IMR-90 (cell line): Measurements from ENCODE around the gene VPS18. TPM values are rescaled to one million over a fixed set of nuclear protein-coding genes. Genes with fewer than 3 reads are reported as not detected.

Source experiments
- ATAC-seq: fragments of 200-7000 bp; cut with Tn5 transposase; 2 replicates; pipeline ENCODE4 v1.9.1; 2020; ENCODE audit warnings: low read depth, mild to moderate bottlenecking, moderate library complexity
- BruUV-seq: library from RNA; stranded (reverse); fragments of 400-500 nt; replicated peaks from 2 replicates; lab custom pipeline; 2021; lab: Mats Ljungman, UMichigan
- CTCF ChIA-PET: fragments of 300-600 bp; formaldehyde crosslinking; extraction: SDS; loops from one replicate; lab custom pipeline; 2021; ENCODE audit warnings: antibody characterized with exemption; lab: Yijun Ruan, JAX
- POLR2A ChIA-PET: fragments of 300-600 bp; sonication (Branson Sonifier 250); formaldehyde crosslinking; loops from one replicate; lab custom pipeline; 2022; ENCODE audit warnings: antibody characterized with exemption; ENCODE audit not compliant: unreplicated experiment; lab: Charles Lee
- DNase-seq: peaks from one replicate; pipeline ENCODE4 v3.0.0; 2013
- H2AFZ ChIP-seq: replicated peaks from 2 replicates; pipeline ENCODE3; 2013; ENCODE audit warnings: low read length, mild to moderate bottlenecking; ENCODE audit not compliant: poor library complexity
- H2AK5ac ChIP-seq: 2 replicates; pipeline ENCODE4 v1.6.1; 2013; ENCODE audit warnings: low read depth, low read length, inconsistent platforms
- H2AK9ac ChIP-seq: replicated peaks from 2 replicates; pipeline ENCODE3; 2013; ENCODE audit warnings: mild to moderate bottlenecking, low read depth, low read length, moderate library complexity; ENCODE audit not compliant: poor library complexity
- H2BK120ac ChIP-seq: 2 replicates; pipeline ENCODE4 v1.6.1; 2013; ENCODE audit warnings: low read depth, low read length, inconsistent platforms
- H2BK15ac ChIP-seq: 3 replicates; pipeline ENCODE4 v1.6.1; 2013; ENCODE audit warnings: low read depth, low read length, inconsistent platforms
- H2BK20ac ChIP-seq: 2 replicates; pipeline ENCODE4 v1.6.1; 2013; ENCODE audit warnings: low read depth, mild to moderate bottlenecking, inconsistent platforms, low read length, moderate library complexity
- H2BK5ac ChIP-seq: 2 replicates; pipeline ENCODE4 v1.6.1; 2013; ENCODE audit warnings: mild to moderate bottlenecking, low read depth, low read length, inconsistent platforms; ENCODE audit not compliant: poor library complexity, severe bottlenecking
- H3K14ac ChIP-seq: replicated peaks from 2 replicates; pipeline ENCODE4 v1.6.1; 2013; ENCODE audit warnings: low read depth, low read length, inconsistent platforms
- H3K18ac ChIP-seq: 2 replicates; pipeline ENCODE4 v1.6.1; 2013; ENCODE audit warnings: low read depth, low read length, control low read depth
- H3K23ac ChIP-seq: 2 replicates; pipeline ENCODE4 v1.6.1; 2013; ENCODE audit warnings: low read depth, low read length, inconsistent platforms
- H3K27ac ChIP-seq: 2 replicates; pipeline ENCODE4 v1.5.1; 2013; ENCODE audit warnings: mild to moderate bottlenecking, control low read depth, low read length; ENCODE audit not compliant: insufficient read depth
- H3K27me3 ChIP-seq: 2 replicates; pipeline ENCODE4 v1.6.1; 2013; ENCODE audit warnings: low read length; ENCODE audit not compliant: control insufficient read depth, insufficient read depth
- H3K36me3 ChIP-seq: 2 replicates; pipeline ENCODE4 v1.6.1; 2013; ENCODE audit warnings: low read length, mixed read lengths; ENCODE audit not compliant: control insufficient read depth, insufficient read depth
- H3K4ac ChIP-seq: 2 replicates; pipeline ENCODE4 v1.6.1; 2013; ENCODE audit warnings: low read depth, low read length, inconsistent platforms
- H3K4me1 ChIP-seq: 2 replicates; pipeline ENCODE4 v1.6.1; 2013; ENCODE audit warnings: low read length, mixed read lengths; ENCODE audit not compliant: control insufficient read depth, insufficient read depth
- H3K4me2 ChIP-seq: 2 replicates; pipeline ENCODE4 v1.6.1; 2013; ENCODE audit warnings: low read depth, mild to moderate bottlenecking, control low read depth, low read length, moderate library complexity
- H3K4me3 ChIP-seq: 2 replicates; pipeline ENCODE4 v1.5.1; 2013; ENCODE audit warnings: low read depth, mild to moderate bottlenecking, control low read depth, low read length, moderate library complexity; ENCODE audit not compliant: insufficient read depth
- H3K56ac ChIP-seq: 2 replicates; pipeline ENCODE4 v1.6.1; 2013; ENCODE audit warnings: low read length, inconsistent platforms; ENCODE audit not compliant: insufficient read depth; ENCODE audit errors: extremely low read depth
- H3K79me1 ChIP-seq, 2 experiments: 2 replicates each; pipeline ENCODE4 v1.6.1; 2013; ENCODE audit warnings: low read length in 2 of 2, inconsistent platforms in 1 of 2, low read depth in 1 of 2
- H3K9ac ChIP-seq: 2 replicates; pipeline ENCODE4 v1.6.1; 2013; ENCODE audit warnings: low read depth, low read length, control low read depth
- H3K9me1 ChIP-seq: 2 replicates; pipeline ENCODE4 v1.6.1; 2013; ENCODE audit warnings: low read length, inconsistent platforms; ENCODE audit not compliant: insufficient read depth
- H3K9me3 ChIP-seq: 2 replicates; pipeline ENCODE4 v1.6.1; 2013; ENCODE audit warnings: low read length; ENCODE audit not compliant: control insufficient read depth, insufficient read depth
- H4K20me1 ChIP-seq: 2 replicates; pipeline ENCODE4 v1.6.1; 2013; ENCODE audit warnings: low read length, inconsistent platforms; ENCODE audit not compliant: insufficient read depth
- H4K5ac ChIP-seq: 2 replicates; pipeline ENCODE4 v1.6.1; 2013; ENCODE audit warnings: mild to moderate bottlenecking, low read depth, low read length, control low read depth
- H4K8ac ChIP-seq, 2 experiments: 2 replicates each; pipeline ENCODE4 v1.6.1; 2013; ENCODE audit warnings: low read depth in 2 of 2, low read length in 2 of 2, control low read depth in 1 of 2, inconsistent platforms in 1 of 2
- H4K91ac ChIP-seq: 2 replicates; pipeline ENCODE4 v1.6.1; 2013; ENCODE audit warnings: low read depth, low read length, inconsistent platforms; ENCODE audit not compliant: insufficient read depth
- BHLHE40 ChIP-seq: fragments of 150-350 bp; IDR thresholded peaks from 2 replicates; pipeline ENCODE4 v1.6.1; 2016; ENCODE audit warnings: mild to moderate bottlenecking, low read depth, low read length
- CEBPB ChIP-seq: IDR thresholded peaks from 2 replicates; pipeline ENCODE4 v1.6.1; 2012; ENCODE audit warnings: low read depth, low read length, improper control_type of control experiment
- CHD1 ChIP-seq: IDR thresholded peaks from 2 replicates; pipeline ENCODE4 v1.6.1; 2012; ENCODE audit warnings: low read depth, low read length, improper control_type of control experiment
- FOS ChIP-seq: fragments of 150-350 bp; IDR thresholded peaks from 2 replicates; pipeline ENCODE4 v1.6.1; 2016; ENCODE audit warnings: low read depth, low read length
- MAFK ChIP-seq: IDR thresholded peaks from 2 replicates; pipeline ENCODE4 v1.6.1; 2012; ENCODE audit warnings: low read depth, low read length, improper control_type of control experiment
- MAZ ChIP-seq: IDR thresholded peaks from 2 replicates; pipeline ENCODE4 v1.6.1; 2012; ENCODE audit warnings: low read depth, mild to moderate bottlenecking, low read length, improper control_type of control experiment, moderate library complexity, borderline replicate concordance
- MXI1 ChIP-seq: IDR thresholded peaks from 2 replicates; pipeline ENCODE4 v1.6.1; 2012; ENCODE audit warnings: low read depth, mild to moderate bottlenecking, low read length, moderate library complexity, borderline replicate concordance
- NFE2L2 ChIP-seq: fragments of 150-350 bp; IDR thresholded peaks from 2 replicates; pipeline ENCODE4 v1.6.1; 2016; ENCODE audit warnings: low read depth, mild to moderate bottlenecking, low read length
- POLR2A ChIP-seq: IDR thresholded peaks from 2 replicates; pipeline ENCODE4 v1.6.1; 2012; ENCODE audit warnings: mild to moderate bottlenecking, low read depth, low read length
- RAD21 ChIP-seq: IDR thresholded peaks from 2 replicates; pipeline ENCODE4 v1.6.1; 2012; ENCODE audit warnings: low read length, improper control_type of control experiment
- RCOR1 ChIP-seq: IDR thresholded peaks from 2 replicates; pipeline ENCODE4 v1.6.1; 2012; ENCODE audit warnings: mild to moderate bottlenecking, low read length, improper control_type of control experiment; ENCODE audit not compliant: insufficient replicate concordance
- RFX5 ChIP-seq: IDR thresholded peaks from 2 replicates; pipeline ENCODE4 v1.8.0; 2012; ENCODE audit warnings: low read depth, mild to moderate bottlenecking, low read length, moderate library complexity
- SMC3 ChIP-seq: fragments of 150-350 bp; IDR thresholded peaks from 2 replicates; pipeline ENCODE4 v1.6.1; 2016; ENCODE audit warnings: low read depth, mild to moderate bottlenecking, antibody characterized with exemption, low read length, moderate library complexity
- WGBS, 2 experiments: methylation state at CpG; one replicate each; pipeline versions ENCODE4 v1.1.5 to v1.1.7; 2013; ENCODE audit warnings: missing lambda C conversion rate in 2 of 2; ENCODE audit not compliant: insufficient read length in 1 of 2; ENCODE audit errors: extremely low coverage in 2 of 2; 5-methylcytosine and 5-hydroxymethylcytosine counted together
- dilution Hi-C: fragments of 300-500 bp; cut with HindIII; formaldehyde crosslinking; loops from one replicate; pipeline ENCODE4 v1.14.3; 2018; ENCODE audit warnings: low sequenced_read_pairs; ENCODE audit not compliant: unreplicated experiment
- in situ Hi-C: fragments of 300-500 bp; cut with MboI; formaldehyde crosslinking; loops from 3 replicates; pipeline ENCODE4 v1.14.3; 2019; ENCODE audit warnings: low sequenced_read_pairs, inconsistent platforms, mixed read lengths
- intact Hi-C: fragments of 100-400 bp; cut with micrococcal nuclease; formaldehyde crosslinking; loops from 2 replicates; pipeline ENCODE4 v1.10.0; 2022
- polyA plus RNA-seq, 3 experiments: library from polyadenylated mRNA; depleted of rRNA; stranded (reverse); fragments of >200 nt; gene quantifications; 2 replicates each; pipeline ENCODE4 v1.2.3, GENCODE V29; 2012; ENCODE audit warnings: low replicate concordance in 1 of 3
- total RNA-seq: library from RNA; depleted of rRNA; stranded (reverse); fragments of >200 nt; gene quantifications from 2 replicates; pipeline ENCODE4 v1.2.3, GENCODE V29; 2012
- TF ChIP-seq, protein P1 (sequence below): fragments of 150-350 bp; IDR thresholded peaks from 2 replicates; pipeline ENCODE4 v1.6.1; 2017; ENCODE audit warnings: mild to moderate bottlenecking, antibody characterized with exemption, low read length, low read depth
- TF ChIP-seq, protein P2 (sequence below): conservative IDR thresholded peaks from 2 replicates; pipeline ENCODE4 v1.5.1; 2012; ENCODE audit warnings: mild to moderate bottlenecking, low read depth, low read length, improper control_type of control experiment
- TF ChIP-seq, protein P3 (sequence below): fragments of 150-350 bp; IDR thresholded peaks from 2 replicates; pipeline ENCODE4 v1.6.1; 2016; ENCODE audit warnings: low read depth, mild to moderate bottlenecking, low read length, moderate library complexity, borderline replicate concordance

The VPS18 gene
- total and polyA plus RNA-seq, 2 of the 4 experiments (the other 2 are of a cell fraction) = 19.3 to 32.3 TPM

GRCh38 chr15:40921949-40922607 lies 27.8 kb downstream of the VPS18 start:
- CTCF ChIA-PET = interaction anchor here (0.6 to 1.2 kb wide), 2 partner anchors 16 to 122 kb away, joined by 4 read pairs; no protein-coding TSS in a partner anchor
- no TSS peak for BruUV-seq
- H3K4me2 ChIP-seq = no peak overlapping the region

More at GRCh38 chr15:40921949-40922607, 27.8 kb downstream of the VPS18 start:
- DNase-seq = no peak
- ATAC-seq = no peak
- Histone ChIP-seq H3K4ac (no peak overlapping the region), H2AK9ac (no peak overlapping the region), H3K27ac (no peak overlapping the region), H3K36me3 (no peaks in the 10 kb centered on the region), H3K9ac (no peak overlapping the region), H2BK5ac (no peak overlapping the region), H4K8ac (no peak overlapping the region), H3K9me1 (no peaks in the 10 kb centered on the region), H4K5ac (no peak overlapping the region), H3K79me1 (no peaks in the 10 kb centered on the region), H4K91ac (no peak overlapping the region), H3K9me3 (no peaks in the 10 kb centered on the region), H2BK120ac (no peak overlapping the region), H3K27me3 (peaks cover 16% of the 10 kb centered on the region), H2AK5ac (no peak overlapping the region), H3K23ac (no peak overlapping the region), H4K20me1 (no peaks in the 10 kb centered on the region), H3K14ac (no peak overlapping the region), H2AFZ (no peak overlapping the region), H3K4me3 (no peak overlapping the region), H2BK20ac (no peak overlapping the region), H3K18ac (no peak overlapping the region), H3K4me1 (peaks cover 5% of the 10 kb centered on the region; the same call in 1 of the 2 replicates), H2BK15ac (no peak overlapping the region), H3K56ac (no peak overlapping the region)
- intact Hi-C loops (no loop called here), in situ Hi-C loops (no loop called here), dilution Hi-C loops (no loop called here)
- POLR2A ChIA-PET = no interaction called here
- 100% methylated on average over 1 of the region's 5 CpGs; no CpG with 5 or more reads in 1 of the 2 experiments for WGBS, 2 experiments
- TF ChIP-seq, protein P1, sequence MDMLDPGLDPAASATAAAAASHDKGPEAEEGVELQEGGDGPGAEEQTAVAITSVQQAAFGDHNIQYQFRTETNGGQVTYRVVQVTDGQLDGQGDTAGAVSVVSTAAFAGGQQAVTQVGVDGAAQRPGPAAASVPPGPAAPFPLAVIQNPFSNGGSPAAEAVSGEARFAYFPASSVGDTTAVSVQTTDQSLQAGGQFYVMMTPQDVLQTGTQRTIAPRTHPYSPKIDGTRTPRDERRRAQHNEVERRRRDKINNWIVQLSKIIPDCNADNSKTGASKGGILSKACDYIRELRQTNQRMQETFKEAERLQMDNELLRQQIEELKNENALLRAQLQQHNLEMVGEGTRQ = no peak
- TF ChIP-seq BHLHE40 (no peak), FOS (no peak), CHD1 (no peak), MAFK (no peak), MAZ (no peak), CEBPB (no peak), RAD21 (no peak), RCOR1 (no peak), SMC3 (no peak), MXI1 (no peak), POLR2A (no peak), RFX5 (no peak), NFE2L2 (no peak)
- TF ChIP-seq, protein P2, sequence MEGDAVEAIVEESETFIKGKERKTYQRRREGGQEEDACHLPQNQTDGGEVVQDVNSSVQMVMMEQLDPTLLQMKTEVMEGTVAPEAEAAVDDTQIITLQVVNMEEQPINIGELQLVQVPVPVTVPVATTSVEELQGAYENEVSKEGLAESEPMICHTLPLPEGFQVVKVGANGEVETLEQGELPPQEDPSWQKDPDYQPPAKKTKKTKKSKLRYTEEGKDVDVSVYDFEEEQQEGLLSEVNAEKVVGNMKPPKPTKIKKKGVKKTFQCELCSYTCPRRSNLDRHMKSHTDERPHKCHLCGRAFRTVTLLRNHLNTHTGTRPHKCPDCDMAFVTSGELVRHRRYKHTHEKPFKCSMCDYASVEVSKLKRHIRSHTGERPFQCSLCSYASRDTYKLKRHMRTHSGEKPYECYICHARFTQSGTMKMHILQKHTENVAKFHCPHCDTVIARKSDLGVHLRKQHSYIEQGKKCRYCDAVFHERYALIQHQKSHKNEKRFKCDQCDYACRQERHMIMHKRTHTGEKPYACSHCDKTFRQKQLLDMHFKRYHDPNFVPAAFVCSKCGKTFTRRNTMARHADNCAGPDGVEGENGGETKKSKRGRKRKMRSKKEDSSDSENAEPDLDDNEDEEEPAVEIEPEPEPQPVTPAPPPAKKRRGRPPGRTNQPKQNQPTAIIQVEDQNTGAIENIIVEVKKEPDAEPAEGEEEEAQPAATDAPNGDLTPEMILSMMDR = no peak
- TF ChIP-seq, protein P3, sequence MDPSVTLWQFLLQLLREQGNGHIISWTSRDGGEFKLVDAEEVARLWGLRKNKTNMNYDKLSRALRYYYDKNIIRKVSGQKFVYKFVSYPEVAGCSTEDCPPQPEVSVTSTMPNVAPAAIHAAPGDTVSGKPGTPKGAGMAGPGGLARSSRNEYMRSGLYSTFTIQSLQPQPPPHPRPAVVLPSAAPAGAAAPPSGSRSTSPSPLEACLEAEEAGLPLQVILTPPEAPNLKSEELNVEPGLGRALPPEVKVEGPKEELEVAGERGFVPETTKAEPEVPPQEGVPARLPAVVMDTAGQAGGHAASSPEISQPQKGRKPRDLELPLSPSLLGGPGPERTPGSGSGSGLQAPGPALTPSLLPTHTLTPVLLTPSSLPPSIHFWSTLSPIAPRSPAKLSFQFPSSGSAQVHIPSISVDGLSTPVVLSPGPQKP = no peak
